ENCODE measurements around the gene HAGHL.

Gene HAGHL

GRCh38 chr16:776824-777223 lies 49.9 kb downstream of the HAGHL start:
- DNase-seq: no peak

- DNase-seq: no peak
Measured at GRCh38 chr16:777826-778225, 50.9 kb downstream of the HAGHL start.

- no peak for DNase-seq
Measured at GRCh38 chr16:778447-778846, 51.5 kb downstream of the HAGHL start.

- DNase-seq: no peak
Measured at GRCh38 chr16:778909-779527, 52.1 kb downstream of the HAGHL start.

Data from T-helper 9 cell (primary cell).